ENCODE measurements around the gene PRMT7.

PRMT7 gene

DNA sequence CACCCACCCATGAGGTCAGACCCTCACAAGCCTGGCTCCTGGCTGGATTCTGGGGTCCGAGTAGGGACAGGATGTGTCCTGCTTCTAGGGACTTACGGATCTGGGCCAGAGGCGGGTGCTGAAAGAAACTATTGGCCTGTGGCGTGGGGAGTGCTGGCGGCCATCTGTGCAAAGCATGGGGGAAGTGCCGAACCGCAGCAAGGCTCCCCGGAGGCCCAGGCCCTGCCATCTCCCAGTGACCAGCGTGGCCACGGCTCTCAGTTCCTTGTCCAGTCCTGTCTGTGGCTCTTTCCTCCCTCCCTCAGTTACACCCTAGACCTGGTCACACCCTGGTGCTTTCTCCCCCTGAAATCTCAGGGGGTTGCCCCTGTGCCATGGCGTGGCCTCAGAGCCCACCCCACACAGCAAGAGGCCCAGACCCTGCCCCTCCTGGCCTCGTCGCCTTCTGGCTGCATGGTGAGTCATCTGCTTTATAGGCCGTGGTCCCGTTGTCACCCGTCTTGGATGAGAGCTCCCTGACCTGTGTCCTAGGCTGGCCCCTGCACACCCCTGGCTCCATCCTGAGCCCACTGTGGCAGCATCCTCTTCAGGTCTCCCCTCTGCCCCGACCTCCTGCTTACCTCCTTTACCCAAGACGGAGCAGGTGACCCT lies 54.5 kb downstream of the PRMT7 start:
- peak; percentile 54 to 77 for DNase-seq

DNA sequence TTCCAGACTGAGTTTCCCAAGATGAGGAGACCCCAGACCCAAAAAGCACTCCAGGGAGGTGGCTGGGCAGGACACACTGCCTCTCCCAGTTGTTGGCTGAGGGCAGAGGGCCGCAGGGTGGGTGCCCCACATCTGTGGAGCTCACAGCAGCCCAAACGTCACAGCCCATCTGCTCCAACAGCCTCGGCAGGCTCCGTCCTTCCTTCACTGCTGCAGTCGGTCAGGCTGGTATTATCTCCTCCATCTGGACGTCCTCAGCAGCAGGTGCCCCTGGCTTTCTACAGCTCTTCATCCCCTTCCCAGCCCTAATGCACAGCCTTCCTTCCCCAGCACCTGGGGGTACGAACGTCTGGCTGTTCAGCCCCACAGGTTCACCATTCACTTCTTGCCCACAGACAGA lies 55.2 kb downstream of the PRMT7 start:
- DNase-seq: no peak

DNA sequence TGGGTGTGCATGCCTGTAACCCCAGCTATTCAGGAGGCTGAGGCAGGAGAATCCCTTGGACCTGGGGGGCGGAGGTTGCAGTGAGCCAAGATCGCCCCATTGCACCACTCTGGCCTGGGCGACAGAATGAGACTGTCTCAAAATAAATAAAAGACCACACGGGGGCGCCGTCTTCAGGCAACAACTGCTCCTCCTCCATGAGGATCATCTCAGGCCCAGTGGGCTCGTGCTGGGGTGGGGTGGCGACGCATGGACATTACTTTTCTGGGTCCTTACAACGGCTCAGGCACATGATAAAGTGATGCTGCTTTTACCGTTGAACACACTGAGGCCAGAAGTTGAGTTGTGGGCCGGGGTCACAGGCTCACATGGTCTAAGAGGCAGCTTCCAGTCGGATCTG lies 56.2 kb downstream of the PRMT7 start:
- peak; percentile 41 to 54 for DNase-seq

DNA sequence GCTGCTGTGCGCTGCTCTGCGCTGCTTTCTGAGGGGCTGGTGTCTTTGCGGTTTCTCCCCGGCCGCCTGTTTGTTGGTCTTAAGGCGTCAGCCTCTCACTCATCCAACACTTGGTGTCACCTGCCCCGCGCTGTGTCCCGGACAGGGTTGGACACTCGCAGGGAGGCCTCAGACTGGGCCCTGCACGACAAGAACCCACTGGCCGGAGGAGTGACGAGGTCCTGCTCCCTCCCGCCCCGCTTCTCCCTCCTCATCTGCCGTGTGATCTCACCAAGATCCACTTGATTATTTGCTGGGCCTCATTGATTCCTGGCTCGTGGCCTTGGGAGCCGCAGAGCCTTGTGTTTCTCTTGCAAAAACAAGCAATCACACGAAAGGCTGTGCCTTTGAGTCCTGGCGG lies 56.6 kb downstream of the PRMT7 start:
- DNase-seq: no peak

DNA sequence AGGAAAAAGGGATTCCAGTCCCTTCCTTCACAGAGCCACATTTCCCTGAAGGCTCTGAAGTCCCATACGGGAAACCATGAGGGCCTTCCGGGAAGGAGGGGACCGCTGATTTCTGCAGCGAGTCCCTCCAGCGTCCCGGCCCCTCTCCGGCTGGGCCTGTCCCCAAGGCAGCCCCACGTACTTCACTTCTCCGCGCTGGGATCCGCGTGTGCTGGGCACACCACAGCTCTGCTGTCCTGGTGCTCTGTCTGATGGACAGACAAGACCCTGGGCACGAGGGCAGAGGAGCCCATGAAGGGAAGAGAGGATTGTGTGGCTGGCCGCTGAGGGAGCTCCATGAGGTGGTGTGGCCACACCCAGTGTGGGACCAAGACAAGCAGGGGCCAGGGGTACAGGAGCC lies 57.1 kb downstream of the PRMT7 start:
- DNase-seq: no peak

DNA sequence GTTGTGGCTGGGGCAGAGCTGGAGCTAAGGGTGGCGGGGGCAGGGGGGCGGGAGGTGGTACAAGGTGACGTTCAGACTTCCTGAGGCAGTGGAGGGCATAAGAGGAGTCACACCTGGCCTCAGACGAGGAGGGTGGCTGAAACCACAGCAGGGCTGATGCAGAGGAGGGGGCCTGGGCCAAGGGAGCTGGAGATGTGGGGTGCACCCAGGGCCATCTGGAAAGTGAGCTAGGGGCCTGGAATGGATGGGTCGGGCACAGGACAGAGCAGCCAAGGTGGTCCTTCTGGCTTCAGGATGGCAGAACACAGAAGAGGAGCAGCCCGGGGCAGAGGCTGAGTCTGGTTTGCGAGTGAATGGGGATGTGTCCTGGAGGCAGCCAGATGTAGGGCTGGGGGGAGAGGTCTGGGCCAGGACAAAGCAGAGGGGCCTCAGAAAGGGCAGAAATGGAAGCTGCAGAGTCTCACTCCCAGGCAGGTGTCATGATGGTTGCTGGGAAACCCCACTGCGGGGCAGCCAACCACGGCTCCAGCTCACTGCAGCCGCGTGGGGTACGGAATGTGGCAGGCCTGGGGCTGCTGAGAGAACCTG lies 57.6 kb downstream of the PRMT7 start:
- no peak for DNase-seq

DNA sequence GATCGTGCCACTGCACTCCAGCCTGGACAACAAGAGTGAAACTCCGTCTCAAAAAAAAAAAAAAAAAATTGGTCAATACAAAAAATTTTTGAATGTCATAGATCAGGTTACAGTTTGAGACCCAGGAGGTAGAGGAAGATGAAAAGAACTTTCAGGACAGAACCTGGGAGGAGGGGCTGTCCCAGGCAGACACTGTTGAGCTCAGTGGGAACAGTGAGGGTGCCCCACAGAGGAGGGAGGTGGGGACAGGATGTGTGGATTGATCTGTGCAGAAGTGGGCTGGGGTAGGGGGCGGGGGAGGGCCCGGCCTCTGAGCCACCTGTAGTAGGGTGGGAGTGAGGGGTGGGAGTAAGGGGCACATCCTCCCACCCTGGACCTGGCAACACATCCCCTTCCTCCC lies 58.3 kb downstream of the PRMT7 start:
- DNase-seq: no peak

DNA sequence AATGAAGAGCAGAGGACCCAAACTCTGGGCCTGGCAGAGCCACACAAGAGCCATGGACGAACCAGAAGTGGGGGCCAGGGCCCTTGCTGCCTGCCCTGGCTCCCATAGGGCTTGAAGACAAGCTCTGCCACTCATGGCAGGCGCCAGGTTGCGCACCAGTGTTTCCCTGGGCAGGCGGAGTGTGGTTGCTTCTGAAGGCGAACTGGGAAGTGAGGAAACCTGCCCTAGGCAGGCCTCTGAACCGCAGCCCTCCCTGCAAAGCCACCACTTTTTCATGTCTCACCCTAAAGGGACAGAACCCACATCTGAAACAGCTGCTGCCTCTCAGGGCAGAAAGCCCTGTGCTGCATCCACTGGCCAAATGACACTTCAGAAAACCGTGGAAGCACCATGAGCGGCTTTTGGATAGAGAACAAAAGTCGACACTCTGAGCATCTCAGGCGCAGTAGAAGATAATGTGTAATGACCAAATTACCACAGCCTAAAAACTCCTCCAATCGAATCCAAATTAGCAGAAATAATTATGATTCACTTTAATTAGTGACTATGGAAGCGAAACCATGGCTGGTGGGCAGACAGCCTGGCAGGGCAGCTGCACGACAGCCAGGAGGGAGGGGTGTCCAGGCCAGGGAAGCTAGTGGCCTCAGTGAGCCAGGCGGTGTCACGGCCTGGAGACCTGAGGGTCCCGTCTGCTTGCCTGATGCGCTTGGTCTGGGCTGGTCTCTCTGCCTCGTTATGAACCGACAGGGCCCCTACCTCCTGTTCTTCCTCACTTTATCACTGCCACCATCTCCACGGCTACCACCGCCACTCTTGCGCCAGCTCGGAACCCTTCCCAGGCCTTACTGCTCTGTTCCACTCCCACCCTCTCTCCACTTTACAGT lies 59.1 kb downstream of the PRMT7 start:
- peak; percentile 28 to 67 for DNase-seq

DNA sequence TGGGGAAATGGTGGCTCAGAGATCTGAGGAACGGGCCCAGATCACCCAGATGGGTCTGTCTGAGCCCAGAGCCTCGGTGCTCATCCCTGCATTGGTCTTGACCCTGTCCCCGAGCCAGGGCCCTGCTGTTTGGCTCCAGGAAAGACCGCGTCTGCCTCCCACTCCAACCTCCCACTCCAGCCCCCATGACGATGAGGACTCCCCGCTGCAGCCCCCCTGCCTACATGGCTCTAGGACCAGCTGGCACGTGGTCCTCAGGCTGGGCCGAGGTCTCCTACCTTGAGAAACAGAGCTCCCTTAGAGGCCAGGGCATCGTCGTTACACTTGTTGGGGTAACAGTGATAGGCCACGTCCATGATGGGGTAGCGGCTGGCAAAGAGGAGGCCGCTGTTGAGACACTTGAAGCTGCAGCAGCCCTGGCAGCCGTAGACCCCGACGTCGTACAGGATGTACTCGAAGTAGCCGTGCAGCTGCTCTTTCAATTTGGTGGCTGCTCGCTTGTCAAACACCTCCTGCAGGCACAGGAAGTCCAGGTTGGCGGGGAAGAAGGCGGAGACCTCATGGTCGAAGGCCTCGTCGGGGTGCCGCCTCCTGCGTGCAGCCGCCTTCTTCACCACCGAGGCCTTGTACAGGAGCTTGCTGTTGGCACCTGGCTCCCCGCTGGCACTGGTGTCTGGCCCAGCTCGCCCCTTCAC lies 59.9 kb downstream of the PRMT7 start:
- no peak for DNase-seq

DNA sequence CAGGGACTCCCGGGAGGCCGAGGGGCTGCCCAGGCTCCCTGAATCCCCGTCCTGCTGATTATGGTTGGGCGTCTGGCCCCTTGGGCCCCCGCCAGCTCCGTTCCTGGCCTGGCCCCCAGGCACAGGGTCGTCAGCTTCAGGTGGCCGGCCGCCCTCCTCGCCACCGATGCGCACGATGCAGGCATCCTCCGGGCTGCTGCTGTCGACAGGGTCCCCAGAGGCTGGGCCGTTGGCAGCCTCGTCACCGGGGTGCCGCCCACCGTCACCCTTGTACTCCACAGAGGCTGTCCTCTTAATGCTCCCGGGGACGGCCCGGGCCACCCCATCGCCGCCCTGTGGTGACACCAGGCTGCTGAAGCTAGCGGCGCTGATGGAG lies 60.4 kb downstream of the PRMT7 start:
- DNase-seq: no peak

DNA sequence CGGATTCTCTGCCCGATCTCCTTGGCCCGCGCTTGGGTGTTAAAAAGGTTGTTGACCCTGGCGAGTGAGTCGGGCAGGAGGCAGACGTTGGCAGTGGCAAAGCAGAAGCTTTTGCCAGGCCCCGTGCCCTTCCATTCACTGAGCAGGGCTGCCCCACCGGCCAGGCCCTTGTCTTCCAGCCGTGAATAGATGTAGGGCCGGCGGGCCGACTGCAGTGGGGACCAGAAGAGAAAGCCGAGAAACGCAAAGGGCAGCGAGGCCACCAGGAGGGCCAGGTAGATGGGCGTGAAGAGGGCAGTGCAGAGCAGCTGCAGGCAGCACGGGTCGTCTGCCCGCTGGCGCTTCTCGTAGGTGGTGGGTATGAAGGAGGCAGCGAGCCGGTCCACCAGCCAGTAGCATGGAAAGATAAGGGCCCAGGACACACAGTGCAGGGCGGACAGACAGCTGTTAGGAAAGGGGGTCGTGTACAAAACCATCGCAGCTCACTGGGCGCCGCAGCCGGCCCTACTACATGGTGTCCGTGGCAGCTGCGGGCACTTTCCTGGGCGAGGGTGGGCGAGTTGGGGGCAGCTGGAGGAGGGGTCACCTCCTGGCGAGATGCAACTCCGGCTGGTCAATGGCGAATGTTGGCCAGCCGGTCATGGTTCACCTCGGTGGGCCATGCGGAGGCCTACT lies 61.0 kb downstream of the PRMT7 start:
- no peak for DNase-seq

DNA sequence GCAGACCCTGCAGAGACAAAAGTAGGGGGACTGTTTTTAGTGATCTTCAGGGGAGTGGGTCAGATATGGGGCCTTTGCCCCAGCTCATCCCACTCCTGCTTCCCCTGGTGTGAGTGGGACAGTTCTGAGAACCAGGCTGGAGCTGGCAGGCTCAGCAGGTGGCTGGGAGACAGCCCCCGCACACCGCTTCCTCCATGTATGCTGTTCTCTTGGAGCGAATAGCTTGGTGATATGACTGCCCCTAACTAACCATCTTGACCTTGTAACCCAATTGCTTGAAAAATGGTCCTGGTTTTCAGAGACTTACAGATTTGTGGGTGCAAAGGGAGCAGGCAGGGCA lies 61.5 kb downstream of the PRMT7 start:
- DNase-seq: no peak

DNA sequence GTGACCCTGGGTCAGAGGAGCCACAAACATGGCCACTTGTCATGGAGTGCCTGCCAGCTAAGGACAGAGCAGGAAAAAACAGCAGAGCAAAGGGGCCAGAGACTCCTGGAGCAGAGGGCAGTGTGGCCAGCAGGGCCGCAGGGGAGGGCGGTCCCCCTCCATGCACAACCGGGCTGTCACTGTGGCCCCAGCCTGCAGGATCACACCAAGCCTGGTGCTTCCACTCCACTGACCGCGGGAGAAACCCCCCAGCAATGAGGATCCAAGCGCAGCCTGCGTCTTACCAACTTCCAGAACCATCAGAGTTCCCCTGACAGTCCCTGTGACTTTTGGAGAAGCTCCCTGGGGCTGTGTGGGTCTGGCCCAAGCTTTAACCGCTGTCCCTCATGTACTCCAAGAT lies 62.0 kb downstream of the PRMT7 start:
- DNase-seq: no peak

DNA sequence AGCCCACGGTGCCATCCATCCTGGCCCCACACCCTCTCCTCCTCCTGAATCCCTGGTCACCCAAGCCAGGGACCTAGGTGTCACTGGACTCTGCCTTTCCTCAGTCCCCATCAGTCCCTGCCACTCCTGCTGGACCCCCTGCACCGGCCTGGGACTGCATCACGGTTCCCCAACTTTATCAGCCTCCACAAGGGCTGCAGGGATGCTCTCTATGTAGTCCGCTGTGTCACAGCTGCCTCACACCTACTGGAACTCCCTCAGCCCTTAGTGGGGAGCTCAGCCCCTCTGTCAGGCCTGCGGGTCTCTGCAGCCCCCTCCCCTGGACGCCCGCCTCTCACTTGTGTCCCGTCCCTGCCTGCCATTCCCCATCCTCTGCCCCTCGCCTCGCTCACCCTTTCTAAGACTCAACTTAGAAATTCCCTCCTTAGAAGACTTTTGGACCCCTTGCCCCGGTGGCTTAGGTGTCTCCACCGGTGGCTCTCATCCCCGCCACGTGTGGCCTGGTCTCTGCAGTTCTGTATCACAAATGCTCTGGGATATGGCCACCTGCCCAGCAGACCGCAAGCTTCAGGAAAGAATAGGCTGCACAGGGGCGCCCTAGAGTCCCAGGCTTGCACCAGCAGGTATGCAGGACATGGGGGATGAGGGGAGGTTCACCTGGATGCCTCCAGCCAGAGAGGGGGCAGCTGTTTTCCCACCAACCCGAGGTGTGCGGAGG lies 62.9 kb downstream of the PRMT7 start:
- DNase-seq: no peak

DNA sequence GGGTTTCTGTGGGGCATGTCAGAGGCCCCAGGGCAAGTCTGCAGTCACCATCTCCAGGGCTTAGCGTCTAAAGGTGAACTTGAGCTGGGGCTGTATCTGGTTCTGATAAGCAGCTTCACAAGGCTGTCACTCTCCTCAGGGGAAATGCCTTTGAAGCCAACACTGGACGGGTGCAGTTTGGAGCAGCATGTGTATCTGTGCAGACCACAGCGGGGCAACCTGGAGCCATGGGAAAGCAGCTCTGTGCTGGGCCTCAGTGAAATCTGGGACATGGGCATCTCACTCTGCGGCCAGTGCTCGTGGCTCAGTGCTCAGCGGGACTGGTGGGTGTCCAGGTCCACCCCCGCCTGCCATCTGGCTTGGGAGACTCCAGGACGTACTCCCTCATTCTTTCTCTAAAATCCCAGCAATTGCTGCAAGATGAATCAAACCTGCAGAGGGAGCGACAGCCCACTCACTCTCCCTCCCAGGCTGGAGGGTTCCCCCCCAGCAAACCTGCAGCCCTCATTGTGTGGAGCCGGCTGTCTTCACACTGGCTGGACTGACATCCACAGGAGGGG lies 63.5 kb downstream of the PRMT7 start:
- no peak for DNase-seq

DNA sequence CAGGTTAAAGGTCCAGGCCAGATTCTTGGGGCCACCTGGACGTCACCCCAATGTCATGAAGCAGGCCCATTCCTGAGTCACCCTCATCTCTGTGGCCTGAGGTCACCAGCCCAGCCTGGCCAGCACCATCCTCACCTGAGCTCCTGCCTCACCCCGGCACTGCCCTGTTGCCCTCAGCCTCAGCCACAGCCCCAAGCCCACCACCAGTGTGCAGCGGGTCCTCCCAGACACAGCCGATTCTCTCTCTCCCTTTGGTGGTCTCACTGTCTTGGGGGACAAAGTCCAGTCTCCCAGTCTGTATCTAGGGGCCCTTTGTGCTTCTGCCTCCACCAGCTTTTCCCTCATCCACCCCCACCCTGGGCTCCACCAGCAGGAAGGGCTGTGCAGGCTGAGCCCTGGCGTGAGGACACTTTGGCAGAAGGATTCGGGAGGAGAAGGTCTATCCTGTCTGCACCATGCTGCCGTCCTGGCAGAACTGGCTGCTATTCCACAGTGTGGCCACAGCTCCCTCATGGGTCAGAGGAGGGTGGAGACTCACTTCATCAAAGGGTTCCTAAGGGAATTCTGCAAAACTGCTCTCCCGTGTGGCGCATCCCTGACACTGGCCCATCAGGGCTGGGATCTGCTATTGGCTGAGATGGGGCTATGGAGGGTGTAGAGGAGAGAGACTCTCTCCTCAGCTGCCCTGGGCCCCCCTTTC lies 64.3 kb downstream of the PRMT7 start:
- DNase-seq: no peak

DNA sequence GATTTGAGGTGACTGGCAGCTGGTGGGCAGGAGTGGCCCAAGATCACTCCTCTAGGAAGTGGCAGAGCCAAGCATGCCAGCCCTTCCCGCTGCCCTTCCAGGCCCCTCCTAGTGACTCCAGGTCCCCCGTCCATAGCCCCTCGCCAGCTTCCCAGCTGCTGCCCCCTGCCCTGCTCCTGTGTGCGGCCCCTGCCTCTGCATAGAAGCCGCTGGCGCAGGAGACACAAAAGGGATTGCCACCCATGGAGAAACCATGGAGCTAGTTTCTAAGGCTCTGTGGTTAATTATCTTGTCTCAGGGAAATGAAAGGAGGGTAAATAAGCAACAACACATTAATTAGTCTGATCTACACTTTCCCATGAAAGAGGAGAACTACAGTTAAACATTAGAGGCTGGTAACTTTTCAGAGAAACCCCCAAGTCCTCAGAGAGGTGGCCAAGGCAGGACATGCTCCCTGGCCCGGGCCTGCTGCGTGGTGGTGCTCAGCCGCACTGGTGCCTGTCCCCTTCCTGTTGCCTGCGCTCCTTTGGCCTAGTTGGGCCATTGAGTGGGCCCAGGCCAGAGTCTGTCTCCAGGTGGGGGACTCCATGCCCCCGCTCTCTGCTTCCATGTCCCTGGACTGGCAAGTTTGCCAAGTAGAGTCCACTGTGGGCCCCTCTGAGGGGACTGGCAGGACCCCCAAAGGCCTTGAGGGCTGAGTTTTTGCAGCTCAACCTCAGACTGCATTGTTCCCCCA lies 65.2 kb downstream of the PRMT7 start:
- no peak for DNase-seq

DNA sequence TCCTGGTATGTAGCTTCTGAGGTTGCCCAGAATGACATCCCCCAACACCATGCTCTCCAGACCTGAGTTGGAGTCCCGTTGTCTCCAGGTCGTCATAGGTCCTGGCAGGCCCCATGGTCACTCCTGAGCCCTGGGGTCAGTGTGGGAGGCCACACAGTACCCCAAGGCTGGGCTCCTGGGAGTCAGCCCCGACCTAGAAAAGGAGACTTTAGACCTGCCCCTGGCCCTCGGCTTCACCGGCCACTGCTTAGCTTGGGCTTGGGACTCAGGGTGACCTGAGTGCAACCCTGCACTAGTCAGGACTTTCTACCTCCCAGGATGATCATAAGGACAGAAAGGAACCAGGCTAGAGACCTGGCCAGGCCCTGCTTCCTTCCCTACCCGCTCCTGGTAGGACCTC lies 65.8 kb downstream of the PRMT7 start:
- no peak for DNase-seq

DNA sequence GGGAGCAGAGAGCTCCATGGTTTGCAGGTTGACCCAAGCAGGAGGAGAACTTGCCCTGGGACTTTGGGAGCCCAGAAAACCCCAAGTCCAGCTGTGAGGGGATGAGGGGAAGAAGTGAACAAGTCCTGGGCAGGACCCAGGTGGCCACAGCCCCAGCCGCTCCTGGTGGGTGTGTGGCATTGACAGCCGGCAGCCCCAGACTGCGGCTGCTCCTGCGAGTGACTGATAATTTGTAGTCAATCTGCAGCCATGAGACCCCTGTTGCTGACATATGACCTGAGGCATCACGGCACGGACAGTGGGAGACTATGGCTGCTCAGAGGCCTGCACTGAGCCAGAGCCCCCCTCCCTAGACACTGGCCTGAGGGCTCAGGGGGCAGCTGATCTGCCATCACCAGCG lies 66.4 kb downstream of the PRMT7 start:
- DNase-seq: no peak

DNA sequence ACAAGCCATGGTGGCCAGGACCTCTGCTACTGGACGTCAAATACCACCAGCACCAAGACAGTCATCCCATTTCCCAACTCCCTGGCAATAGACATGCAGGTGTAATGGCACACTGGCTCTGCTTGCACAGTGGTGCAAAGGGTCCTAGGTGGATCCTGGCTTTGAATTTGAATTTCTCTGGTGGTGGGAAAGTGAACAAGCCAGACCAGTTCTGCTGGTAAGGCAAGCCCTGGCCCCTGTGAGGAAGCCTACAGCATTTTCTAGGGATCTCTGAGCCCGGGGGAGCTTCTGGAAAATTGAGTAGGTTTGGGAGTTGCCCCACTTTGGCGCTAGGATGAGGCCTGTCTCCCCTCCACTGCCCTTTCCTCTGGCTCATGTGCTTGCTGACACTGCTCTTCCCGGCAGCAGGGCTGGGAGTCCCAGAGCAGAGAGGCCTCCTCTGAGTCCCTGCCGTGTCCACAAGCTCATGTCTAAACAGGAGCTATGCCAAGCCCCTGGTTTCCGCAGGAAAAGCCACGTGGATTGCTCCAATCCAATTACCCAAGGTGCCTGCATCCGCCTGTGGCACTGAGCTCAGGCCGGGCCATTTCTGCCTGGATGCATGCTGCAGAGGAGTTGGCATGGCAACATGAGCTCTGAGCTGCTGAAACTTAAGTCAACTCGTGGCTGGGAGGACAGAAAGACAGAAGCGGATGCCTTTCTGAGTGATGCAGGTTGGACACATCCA lies 67.0 kb downstream of the PRMT7 start:
- no peak for DNase-seq
